ENCODE results near the gene PTPRD. TPM values are rescaled to one million over a fixed set of nuclear protein-coding genes. Genes with fewer than 3 reads are reported as not detected.

Gene PTPRD
- total and polyA plus RNA-seq, 2 donors (not counting 1 experiment from before 2014, with no cell fraction given): not detected

DNA sequence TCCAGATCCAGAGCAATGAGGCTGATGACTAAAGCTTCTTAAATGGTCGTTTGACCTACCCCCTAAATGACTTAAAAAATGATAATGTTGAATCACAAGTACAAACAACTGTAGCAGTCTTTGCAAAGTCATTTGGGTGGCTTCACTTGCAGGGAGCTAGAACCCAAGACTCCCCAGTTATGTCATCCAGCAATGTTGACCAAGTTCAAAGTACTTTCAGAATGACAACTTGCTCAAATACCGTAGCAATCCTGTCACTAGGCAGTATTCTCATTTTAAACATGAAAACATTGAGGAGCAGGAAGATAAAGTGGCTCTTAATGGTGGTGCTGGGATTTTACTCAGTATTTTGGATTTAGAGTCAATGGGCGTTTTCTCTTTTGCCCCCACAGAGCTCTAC, 1596.2 kb downstream of the PTPRD start:
- POLR2A ChIA-PET: no interaction called here

GRCh38 chr9:9004810-9005209, 1608.0 kb downstream of the PTPRD start:
- Mint-ChIP-seq H3K4me3 (no peak overlapping the region), H3K4me1 (no peaks in the 10 kb centered on the region), H3K9me3 (ENCODE audit: insufficient read depth) (no peaks in the 10 kb centered on the region), H3K27ac (no peak overlapping the region), H3K27me3 (no peaks in the 10 kb centered on the region)
- Histone ChIP-seq H4K20me1 (ENCODE audit: control insufficient read depth, insufficient read depth, low read length, poor library complexity, severe bottlenecking) (no peaks in the 10 kb centered on the region), H3K27me3 (replicated peaks in 1 of 4; ENCODE audit: control extremely low read depth in 1 of 4, control insufficient read depth in 3 of 4, insufficient read depth in 4 of 4, low read length in 3 of 4) (no peaks in the 10 kb centered on the region), H3K4me3 (ENCODE audit: control extremely low read depth in 1 of 5, extremely low read depth in 1 of 5, insufficient read depth in 1 of 5, low read depth in 2 of 5, low read length in 4 of 5) (no peak overlapping the region), H3K9ac (ENCODE audit: low read length) (no peak overlapping the region), H3K4me2 (replicated peaks; ENCODE audit: low read depth, low read length, poor library complexity, severe bottlenecking) (no peak overlapping the region), H3K36me3 (replicated peaks in 1 of 2; ENCODE audit: control extremely low read depth in 1 of 2, control insufficient read depth in 1 of 2, extremely low read depth in 1 of 2, insufficient read depth in 2 of 2, low read length in 1 of 2) (no peaks in the 10 kb centered on the region), H3K9me3 (ENCODE audit: control extremely low read depth in 1 of 3, control insufficient read depth in 2 of 3, insufficient read depth in 1 of 3, low read length in 2 of 3) (no peaks in the 10 kb centered on the region), H3K79me2 (ENCODE audit: control insufficient read depth, insufficient read depth, low read length) (no peaks in the 10 kb centered on the region), H3K27ac (ENCODE audit: low read length in 2 of 2) (no peak overlapping the region), H2AFZ (ENCODE audit: insufficient read depth, low read depth, low read length, poor library complexity, severe bottlenecking) (no peak overlapping the region), H3K4me1 (ENCODE audit: control insufficient read depth in 2 of 2, insufficient read depth in 2 of 2, low read length in 2 of 2) (no peaks in the 10 kb centered on the region)
- TF ChIP-seq CTCF (IDR thresholded peaks at IDR 0.05) (no peak), EZH2 (IDR thresholded peaks at IDR 0.05; ENCODE audit: borderline replicate concordance, insufficient read depth, low read depth, low read length, poor library complexity, severe bottlenecking) (no peak)
- DNase-seq (no peak), ATAC-seq (ENCODE audit: low read depth) (no peak)
- ChIA-PET CTCF (no interaction called here), POLR2A (no interaction called here)
- no CpG with 5 or more reads among the region's 3 CpGs for WGBS (ENCODE audit: insufficient coverage)
- intact Hi-C loops (cut with micrococcal nuclease): no loop called here

More for the DNA sequence above, 1596.2 kb downstream of the PTPRD start:
- Mint-ChIP-seq H3K9me3 (ENCODE audit: insufficient read depth) (no peaks in the 10 kb centered on the region), H3K27me3 (no peaks in the 10 kb centered on the region), H3K27ac (no peak overlapping the region), H3K4me1 (no peaks in the 10 kb centered on the region), H3K4me3 (no peak overlapping the region)
- H3K36me3 ChIP-seq (replicated peaks in 1 of 2; ENCODE audit: control extremely low read depth in 1 of 2, control insufficient read depth in 1 of 2, extremely low read depth in 1 of 2, insufficient read depth in 2 of 2, low read length in 1 of 2): no peaks in the 10 kb centered on the region
- H3K4me2 ChIP-seq (replicated peaks; ENCODE audit: low read depth, low read length, poor library complexity, severe bottlenecking): no peak overlapping the region
- H3K79me2 ChIP-seq (ENCODE audit: control insufficient read depth, insufficient read depth, low read length): no peaks in the 10 kb centered on the region
- H3K4me3 ChIP-seq (ENCODE audit: control extremely low read depth in 1 of 5, extremely low read depth in 1 of 5, insufficient read depth in 1 of 5, low read depth in 2 of 5, low read length in 4 of 5): no peak overlapping the region
- no peak for TF ChIP-seq EZH2 (IDR thresholded peaks at IDR 0.05; ENCODE audit: borderline replicate concordance, insufficient read depth, low read depth, low read length, poor library complexity, severe bottlenecking)
- TF ChIP-seq CTCF (IDR thresholded peaks at IDR 0.05): no peak
- intact Hi-C loops (cut with micrococcal nuclease): no loop called here
- no peaks in the 10 kb centered on the region for H3K9me3 ChIP-seq (ENCODE audit: control extremely low read depth in 1 of 3, control insufficient read depth in 2 of 3, insufficient read depth in 1 of 3, low read length in 2 of 3)
- ATAC-seq (ENCODE audit: low read depth): no peak
- H3K27me3 ChIP-seq (replicated peaks in 1 of 4; ENCODE audit: control extremely low read depth in 1 of 4, control insufficient read depth in 3 of 4, insufficient read depth in 4 of 4, low read length in 3 of 4): no peaks in the 10 kb centered on the region
- no peak overlapping the region for H2AFZ ChIP-seq (ENCODE audit: insufficient read depth, low read depth, low read length, poor library complexity, severe bottlenecking)
- H3K9ac ChIP-seq (ENCODE audit: low read length): no peak overlapping the region
- CTCF ChIA-PET: no interaction called here
- DNase-seq: no peak
- H3K4me1 ChIP-seq (ENCODE audit: control insufficient read depth in 2 of 2, insufficient read depth in 2 of 2, low read length in 2 of 2): no peaks in the 10 kb centered on the region
- no CpG with 5 or more reads among the region's 3 CpGs for WGBS (ENCODE audit: insufficient coverage)
- no peaks in the 10 kb centered on the region for H4K20me1 ChIP-seq (ENCODE audit: control insufficient read depth, insufficient read depth, low read length, poor library complexity, severe bottlenecking)
- H3K27ac ChIP-seq (ENCODE audit: low read length in 2 of 2): no peak overlapping the region

All from B cell (primary cell).